Measurements from ENCODE around the gene FAM186B.

- no peak for TF ChIP-seq CTCF (IDR thresholded peaks at IDR 0.05; ENCODE audit: poor library complexity)
- no peak for TF ChIP-seq EZH2 (IDR thresholded peaks at IDR 0.05; ENCODE audit: borderline replicate concordance)
Measured at GRCh38 chr12:49588281-49588680, 17.2 kb downstream of the FAM186B start.

Measured in hepatocyte (in vitro differentiated cells).